GDM1 (cell line): ENCODE measurements around the gene AKNAD1.
"Not testable (repeated sequence)": the region's sequence is repeated elsewhere in the genome, so short reads cannot be mapped to it uniquely, and the experiment has no call there.

ENCODE experiments used
- DNase-seq: peaks from one replicate; lab custom pipeline; 2025; lab: John Stamatoyannopoulos, UW

The AKNAD1 gene

GRCh38 chr1:108785264-108785663, 71.6 kb downstream of the AKNAD1 start:
- no peak for DNase-seq

GRCh38 chr1:108781575-108781944, 75.3 kb downstream of the AKNAD1 start:
- not testable (repeated sequence) for DNase-seq

GRCh38 chr1:108780937-108781574, 75.8 kb downstream of the AKNAD1 start:
- no peak for DNase-seq

GRCh38 chr1:108779455-108779854, 77.4 kb downstream of the AKNAD1 start:
- no peak for DNase-seq

- DNase-seq, result no peak
Measured at GRCh38 chr1:108777839-108778238, 79.1 kb downstream of the AKNAD1 start.

- no peak for DNase-seq
Measured at GRCh38 chr1:108767708-108768107, 89.2 kb downstream of the AKNAD1 start.

GRCh38 chr1:108767115-108767514, 89.8 kb downstream of the AKNAD1 start:
- DNase-seq, result no peak
